GM23338 (cell line): ENCODE measurements around the gene CTNNA2. TPM values are rescaled to one million over a fixed set of nuclear protein-coding genes. Genes with fewer than 3 reads are reported as not detected.

Source experiments
- ATAC-seq: fragments of 200-7000 bp; cut with Tn5 transposase; 3 replicates; pipeline ENCODE4 v1.9.1; 2020
- DNase-seq: peaks from one replicate; pipeline ENCODE4 v3.0.0-alpha.2; 2015; ENCODE audit warnings: low spot score
- H2AFZ ChIP-seq: fragments of 200-600 bp; sonication (generic); 2 replicates; pipeline ENCODE4 v1.8.0; 2016; ENCODE audit warnings: antibody characterized with exemption, mild to moderate bottlenecking, moderate library complexity
- H3F3A ChIP-seq: fragments of 200-600 bp; sonication (generic); replicated peaks from 2 replicates; pipeline ENCODE4 v1.8.0; 2017; ENCODE audit warnings: antibody characterized with exemption, mixed run types, low read depth
- H3K27ac ChIP-seq: fragments of 200-600 bp; sonication (generic); 2 replicates; pipeline ENCODE4 v1.6.1; 2016; ENCODE audit warnings: low read depth
- H3K27me3 ChIP-seq: fragments of 200-600 bp; sonication (generic); 2 replicates; pipeline ENCODE4 v1.8.0; 2016; ENCODE audit warnings: mild to moderate bottlenecking, mixed run types, moderate library complexity; ENCODE audit not compliant: insufficient read depth
- H3K36me3 ChIP-seq: fragments of 200-600 bp; sonication (generic); 2 replicates; pipeline ENCODE4 v1.8.0; 2016; ENCODE audit warnings: mild to moderate bottlenecking; ENCODE audit not compliant: insufficient read depth
- H3K4me1 ChIP-seq: fragments of 200-600 bp; sonication (generic); 2 replicates; pipeline ENCODE4 v1.8.0; 2016; ENCODE audit warnings: mild to moderate bottlenecking, moderate library complexity; ENCODE audit not compliant: insufficient read depth
- H3K4me2 ChIP-seq: fragments of 200-600 bp; sonication (generic); 2 replicates; pipeline ENCODE4 v1.7.1; 2017; ENCODE audit warnings: mixed run types
- H3K4me3 ChIP-seq: fragments of 200-600 bp; sonication (generic); 2 replicates; pipeline ENCODE4 v1.6.1; 2016; ENCODE audit warnings: mixed run types
- H3K79me2 ChIP-seq: fragments of 200-600 bp; sonication (generic); replicated peaks from 2 replicates; pipeline ENCODE4 v1.8.0; 2017; ENCODE audit warnings: mild to moderate bottlenecking; ENCODE audit not compliant: insufficient read depth
- H3K9me2 ChIP-seq: fragments of 200-600 bp; sonication (generic); 2 replicates; pipeline ENCODE4 v1.8.0; 2017; ENCODE audit not compliant: insufficient read depth
- H4K20me1 ChIP-seq: fragments of 200-600 bp; sonication (generic); replicated peaks from 2 replicates; pipeline ENCODE4 v1.8.0; 2017; ENCODE audit warnings: mild to moderate bottlenecking; ENCODE audit not compliant: insufficient read depth
- H3K27ac Mint-ChIP-seq: 2 replicates; pipeline ENCODE4 v1.8.0; 2020; ENCODE audit warnings: inconsistent platforms, mild to moderate bottlenecking, moderate library complexity, mixed read lengths
- H3K27me3 Mint-ChIP-seq: 3 replicates; pipeline ENCODE4 v1.8.0; 2022; ENCODE audit warnings: low read depth, mild to moderate bottlenecking, moderate library complexity, mixed read lengths, inconsistent platforms; ENCODE audit not compliant: insufficient read depth, poor library complexity
- H3K36me3 Mint-ChIP-seq: 3 replicates; pipeline ENCODE4 v1.8.0; 2021; ENCODE audit warnings: low read depth, mild to moderate bottlenecking, inconsistent platforms, moderate library complexity, mixed read lengths
- H3K4me1 Mint-ChIP-seq: 3 replicates; pipeline ENCODE4 v1.8.0; 2020; ENCODE audit warnings: mild to moderate bottlenecking, inconsistent platforms, mixed read lengths
- H3K4me3 Mint-ChIP-seq: 3 replicates; pipeline ENCODE4 v1.8.0; 2021; ENCODE audit warnings: moderate library complexity, mild to moderate bottlenecking, inconsistent platforms, mixed read lengths
- H3K9me3 Mint-ChIP-seq: 3 replicates; pipeline ENCODE4 v1.8.0; 2020; ENCODE audit warnings: moderate library complexity, mild to moderate bottlenecking, inconsistent platforms, mixed read lengths
- CREB1 ChIP-seq: fragments of 250-450 bp; sonication (Bioruptor Pico); IDR thresholded peaks from 2 replicates; pipeline ENCODE4 v1.5.0; 2020; ENCODE audit warnings: low read depth, mild to moderate bottlenecking, moderate library complexity
- ETS1 ChIP-seq: IDR thresholded peaks from 2 replicates; pipeline ENCODE4 v1.6.1; 2016; ENCODE audit warnings: antibody characterized with exemption
- EZH2 ChIP-seq: fragments of 200-600 bp; sonication (generic); IDR thresholded peaks from one replicate; pipeline ENCODE4 v1.8.0; 2017; ENCODE audit warnings: antibody characterized with exemption, mild to moderate bottlenecking, low read depth; ENCODE audit not compliant: unreplicated experiment
- EZH2phosphoT487 ChIP-seq: fragments of 200-600 bp; sonication (generic); IDR thresholded peaks from one replicate; pipeline ENCODE4 v1.8.1; 2018; ENCODE audit warnings: antibody characterized with exemption; ENCODE audit not compliant: unreplicated experiment
- JUNB ChIP-seq: IDR thresholded peaks from one replicate; pipeline ENCODE4 v1.6.1; 2016; ENCODE audit warnings: antibody characterized with exemption; ENCODE audit not compliant: unreplicated experiment
- NANOG ChIP-seq: IDR thresholded peaks from 2 replicates; pipeline ENCODE4 v1.6.1; 2016; ENCODE audit warnings: antibody characterized with exemption, borderline replicate concordance
- POLR2AphosphoS5 ChIP-seq: IDR thresholded peaks from 2 replicates; pipeline ENCODE4 v1.6.1; 2016; ENCODE audit warnings: antibody characterized with exemption, low read depth
- REST ChIP-seq: IDR thresholded peaks from one replicate; pipeline ENCODE4 v1.6.1; 2018; ENCODE audit warnings: antibody characterized with exemption; ENCODE audit not compliant: unreplicated experiment
- STAT1 ChIP-seq: IDR thresholded peaks from one replicate; pipeline ENCODE4 v1.6.1; 2016; ENCODE audit warnings: antibody characterized with exemption; ENCODE audit not compliant: unreplicated experiment
- ZNF114 ChIP-seq: fragments of 250-450 bp; sonication (Bioruptor Pico); IDR thresholded peaks from 2 replicates; pipeline ENCODE4 v1.5.0; 2020; ENCODE audit warnings: mild to moderate bottlenecking, moderate library complexity
- ZNF331 ChIP-seq: fragments of 250-450 bp; sonication (Bioruptor Pico); IDR thresholded peaks from 2 replicates; pipeline ENCODE4 v1.5.0; 2020; ENCODE audit warnings: low read depth, mild to moderate bottlenecking, moderate library complexity
- ZNF462 ChIP-seq: fragments of 250-450 bp; sonication (Bioruptor Pico); IDR thresholded peaks from 2 replicates; pipeline ENCODE4 v1.5.0; 2020; ENCODE audit warnings: mild to moderate bottlenecking, moderate library complexity
- polyA plus RNA-seq: library from polyadenylated mRNA; unstranded; fragments of >200 nt; fragmentation: Nextera tagmentation; extraction: Ambion mirVana; gene quantifications from 2 replicates; pipeline ENCODE4 v1.2.1, GENCODE V29; 2016
- total RNA-seq: library from RNA; depleted of rRNA; stranded (reverse); fragments of >200 nt; shearing (Covaris generic); gene quantifications from 2 replicates; pipeline ENCODE4 v1.2.3, GENCODE V29; 2014
- TF ChIP-seq, protein P1 (sequence below), 2 experiments: fragments of 200-600 bp in 1 of 2; sonication (generic) in 1 of 2; conservative IDR thresholded peaks; 2 replicates each; pipeline versions ENCODE4 v1.5.1 to v1.6.1; 2016 to 2017; ENCODE audit warnings: antibody characterized with exemption in 2 of 2, low read depth in 2 of 2, mild to moderate bottlenecking in 2 of 2, moderate library complexity in 1 of 2

The CTNNA2 gene
- total and polyA plus RNA-seq, 2 experiments from 2014 or later, result 6.4 to 15.6 TPM

GRCh38 chr2:79799729-79800128 is 286.9 kb downstream of the CTNNA2 start:
- Histone ChIP-seq H3K9me2 (0 out of 2 replicates have a peak, but pooled peaks cover 6% of the 10 kb centered on the region), H2AFZ (no peak overlapping the region), H3K4me3 (no peak overlapping the region), H3F3A (no peaks in the 10 kb centered on the region), H3K36me3 (peaks cover 10% of the 10 kb centered on the region; the same call in 1 of the 2 replicates), H3K4me2 (peak overlapping the region; percentile 25; the same call in 1 of the 2 replicates), H3K4me1 (peaks cover 23% of the 10 kb centered on the region), H4K20me1 (no peaks in the 10 kb centered on the region), H3K79me2 (no peaks in the 10 kb centered on the region), H3K27ac (no peak overlapping the region), H3K27me3 (no peaks in the 10 kb centered on the region)
- Mint-ChIP-seq H3K27me3 (peaks cover 3% of the 10 kb centered on the region), H3K9me3 (peaks cover 14% of the 10 kb centered on the region), H3K4me3 (no peak overlapping the region), H3K4me1 (peaks cover 19% of the 10 kb centered on the region), H3K36me3 (peaks cover 20% of the 10 kb centered on the region), H3K27ac (no peak overlapping the region)
- ATAC-seq (no peak), DNase-seq (no peak)
- TF ChIP-seq JUNB (no peak), CREB1 (CRISPR knock-in tag) (no peak), ZNF462 (CRISPR knock-in tag) (no peak), EZH2phosphoT487 (no peak), ETS1 (no peak), NANOG (no peak), ZNF114 (CRISPR knock-in tag) (no peak), STAT1 (no peak), REST (no peak), ZNF331 (CRISPR knock-in tag) (no peak), POLR2AphosphoS5 (no peak), EZH2 (no peak)
- TF ChIP-seq, protein P1, sequence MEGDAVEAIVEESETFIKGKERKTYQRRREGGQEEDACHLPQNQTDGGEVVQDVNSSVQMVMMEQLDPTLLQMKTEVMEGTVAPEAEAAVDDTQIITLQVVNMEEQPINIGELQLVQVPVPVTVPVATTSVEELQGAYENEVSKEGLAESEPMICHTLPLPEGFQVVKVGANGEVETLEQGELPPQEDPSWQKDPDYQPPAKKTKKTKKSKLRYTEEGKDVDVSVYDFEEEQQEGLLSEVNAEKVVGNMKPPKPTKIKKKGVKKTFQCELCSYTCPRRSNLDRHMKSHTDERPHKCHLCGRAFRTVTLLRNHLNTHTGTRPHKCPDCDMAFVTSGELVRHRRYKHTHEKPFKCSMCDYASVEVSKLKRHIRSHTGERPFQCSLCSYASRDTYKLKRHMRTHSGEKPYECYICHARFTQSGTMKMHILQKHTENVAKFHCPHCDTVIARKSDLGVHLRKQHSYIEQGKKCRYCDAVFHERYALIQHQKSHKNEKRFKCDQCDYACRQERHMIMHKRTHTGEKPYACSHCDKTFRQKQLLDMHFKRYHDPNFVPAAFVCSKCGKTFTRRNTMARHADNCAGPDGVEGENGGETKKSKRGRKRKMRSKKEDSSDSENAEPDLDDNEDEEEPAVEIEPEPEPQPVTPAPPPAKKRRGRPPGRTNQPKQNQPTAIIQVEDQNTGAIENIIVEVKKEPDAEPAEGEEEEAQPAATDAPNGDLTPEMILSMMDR (conservative IDR thresholded peaks at IDR 0.05; ENCODE audit: low read depth in 2 of 2), result no peak
